NB4 (cell line): ENCODE data around the gene DACT3.
A peak's percentile ranks its signal among the peaks of the same experiment; 100 is the strongest.

Source experiments
- DNase-seq: peaks from one replicate; pipeline ENCODE4 v3.0.0; 2010; ENCODE audit warnings: low read depth
- H3K4me3 ChIP-seq: one replicate; pipeline ENCODE4 v1.5.1; 2011; ENCODE audit warnings: mild to moderate bottlenecking, low read depth, low read length, moderate library complexity
- MAX ChIP-seq: IDR thresholded peaks from 2 replicates; pipeline ENCODE4 v1.6.1; 2011; ENCODE audit warnings: low read depth, low read length
- MYC ChIP-seq: IDR thresholded peaks from 2 replicates; pipeline ENCODE4 v1.6.1; 2011; ENCODE audit warnings: low read depth, low read length
- POLR2A ChIP-seq: IDR thresholded peaks from 2 replicates; pipeline ENCODE4 v1.6.1; 2011; ENCODE audit warnings: mild to moderate bottlenecking; ENCODE audit not compliant: insufficient read length; ENCODE audit errors: extremely low read depth
- TF ChIP-seq, protein P1 (sequence below): IDR thresholded peaks from one replicate; pipeline ENCODE4 v1.5.1; 2012; ENCODE audit warnings: low read depth, low read length

Gene DACT3

GRCh38 chr19:46610413-46610775 lies 50.6 kb downstream of the DACT3 start:
- H3K4me3 ChIP-seq: no peak overlapping the region
- TF ChIP-seq, protein P1, sequence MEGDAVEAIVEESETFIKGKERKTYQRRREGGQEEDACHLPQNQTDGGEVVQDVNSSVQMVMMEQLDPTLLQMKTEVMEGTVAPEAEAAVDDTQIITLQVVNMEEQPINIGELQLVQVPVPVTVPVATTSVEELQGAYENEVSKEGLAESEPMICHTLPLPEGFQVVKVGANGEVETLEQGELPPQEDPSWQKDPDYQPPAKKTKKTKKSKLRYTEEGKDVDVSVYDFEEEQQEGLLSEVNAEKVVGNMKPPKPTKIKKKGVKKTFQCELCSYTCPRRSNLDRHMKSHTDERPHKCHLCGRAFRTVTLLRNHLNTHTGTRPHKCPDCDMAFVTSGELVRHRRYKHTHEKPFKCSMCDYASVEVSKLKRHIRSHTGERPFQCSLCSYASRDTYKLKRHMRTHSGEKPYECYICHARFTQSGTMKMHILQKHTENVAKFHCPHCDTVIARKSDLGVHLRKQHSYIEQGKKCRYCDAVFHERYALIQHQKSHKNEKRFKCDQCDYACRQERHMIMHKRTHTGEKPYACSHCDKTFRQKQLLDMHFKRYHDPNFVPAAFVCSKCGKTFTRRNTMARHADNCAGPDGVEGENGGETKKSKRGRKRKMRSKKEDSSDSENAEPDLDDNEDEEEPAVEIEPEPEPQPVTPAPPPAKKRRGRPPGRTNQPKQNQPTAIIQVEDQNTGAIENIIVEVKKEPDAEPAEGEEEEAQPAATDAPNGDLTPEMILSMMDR: no peak
- TF ChIP-seq POLR2A (no peak), MYC (no peak), MAX (no peak)
- DNase-seq: no peak

DNA sequence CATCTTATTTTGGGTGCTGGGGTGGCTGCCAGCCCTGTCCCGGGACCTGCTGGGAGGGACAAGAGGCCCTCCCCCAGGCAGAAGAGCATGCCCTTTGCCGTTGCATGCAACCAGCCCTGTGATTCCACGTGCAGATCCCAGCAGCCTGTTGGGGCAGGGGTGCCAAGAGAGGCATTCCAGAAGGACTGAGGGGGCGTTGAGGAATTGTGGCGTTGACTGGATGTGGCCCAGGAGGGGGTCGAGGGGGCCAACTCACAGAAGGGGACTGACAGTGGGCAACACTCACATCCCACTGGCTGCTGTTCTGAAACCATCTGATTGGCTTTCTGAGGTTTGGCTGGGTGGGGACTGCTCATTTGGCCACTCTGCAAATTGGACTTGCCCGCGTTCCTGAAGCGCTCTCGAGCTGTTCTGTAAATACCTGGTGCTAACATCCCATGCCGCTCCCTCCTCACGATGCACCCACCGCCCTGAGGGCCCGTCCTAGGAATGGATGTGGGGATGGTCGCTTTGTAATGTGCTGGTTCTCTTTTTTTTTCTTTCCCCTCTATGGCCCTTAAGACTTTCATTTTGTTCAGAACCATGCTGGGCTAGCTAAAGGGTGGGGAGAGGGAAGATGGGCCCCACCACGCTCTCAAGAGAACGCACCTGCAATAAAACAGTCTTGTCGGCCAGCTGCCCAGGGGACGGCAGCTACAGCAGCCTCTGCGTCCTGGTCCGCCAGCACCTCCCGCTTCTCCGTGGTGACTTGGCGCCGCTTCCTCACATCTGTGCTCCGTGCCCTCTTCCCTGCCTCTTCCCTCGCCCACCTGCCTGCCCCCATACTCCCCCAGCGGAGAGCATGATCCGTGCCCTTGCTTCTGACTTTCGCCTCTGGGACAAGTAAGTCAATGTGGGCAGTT lies 51.2 kb downstream of the DACT3 start:
- H3K4me3 ChIP-seq: no peak overlapping the region
- no peak for DNase-seq
- no peak for TF ChIP-seq POLR2A
- no peak for TF ChIP-seq MAX
- TF ChIP-seq, protein P1: no peak
- TF ChIP-seq MYC: no peak

- no peak overlapping the region for H3K4me3 ChIP-seq
- TF ChIP-seq POLR2A (no peak), MAX (no peak), MYC (no peak)
- TF ChIP-seq, protein P1: no peak
- DNase-seq: no peak
Observed at GRCh38 chr19:46608581-46609345, 52.2 kb downstream of the DACT3 start.

DNA sequence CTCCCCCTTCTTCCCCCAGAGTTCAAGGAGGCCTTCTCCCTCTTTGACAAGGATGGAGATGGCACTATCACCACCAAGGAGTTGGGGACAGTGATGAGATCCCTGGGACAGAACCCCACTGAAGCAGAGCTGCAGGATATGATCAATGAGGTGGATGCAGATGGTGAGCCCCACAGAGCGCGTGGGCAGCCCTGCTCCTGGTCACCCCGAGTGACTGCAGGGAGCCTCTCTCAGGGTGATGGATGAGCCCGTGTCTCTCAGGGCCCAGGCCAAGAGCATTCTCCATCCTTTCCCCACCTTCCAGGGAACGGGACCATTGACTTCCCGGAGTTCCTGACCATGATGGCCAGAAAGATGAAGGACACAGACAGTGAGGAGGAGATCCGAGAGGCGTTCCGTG lies 52.8 kb downstream of the DACT3 start:
- no peak overlapping the region for H3K4me3 ChIP-seq
- no peak for DNase-seq
- TF ChIP-seq POLR2A (no peak), MAX (no peak), MYC (no peak)
- TF ChIP-seq, protein P1: no peak

DNA sequence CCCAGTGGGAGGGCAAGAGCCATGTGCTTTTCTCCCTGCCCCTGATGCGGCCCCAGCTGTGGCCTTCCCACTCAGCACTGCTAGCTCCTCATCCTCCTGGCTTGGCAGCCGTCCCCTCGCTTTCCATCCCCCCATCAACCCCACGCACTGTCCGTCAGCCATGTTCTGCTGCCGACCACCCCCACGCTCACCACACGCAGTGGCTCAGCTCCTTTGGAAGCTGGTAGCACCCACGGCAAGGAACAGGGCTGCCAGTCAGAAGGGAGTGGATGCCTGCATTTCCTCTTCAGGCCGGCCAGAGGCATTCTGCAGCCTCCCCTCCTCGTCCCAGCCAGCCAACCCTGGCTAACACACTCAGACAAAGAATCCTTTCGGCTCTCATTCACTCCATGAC lies 53.5 kb downstream of the DACT3 start:
- DNase-seq: peak; percentile 20
- H3K4me3 ChIP-seq: no peak overlapping the region
- TF ChIP-seq, protein P1: no peak
- TF ChIP-seq MAX: no peak
- no peak for TF ChIP-seq MYC
- TF ChIP-seq POLR2A: no peak
